Suprapubic skin (tissue), 4 donors: ENCODE measurements around the gene CLTB.

Experiments
- POLR2A ChIP-seq, 2 donors: fragments of 450-650 bp; IDR thresholded peaks; one replicate each; pipeline ENCODE4 v1.6.1; 2017; ENCODE audit warnings: antibody characterized with exemption in 2 of 2, mild to moderate bottlenecking in 2 of 2, moderate library complexity in 2 of 2
- POLR2AphosphoS5 ChIP-seq, 3 donors: sonication (generic); formaldehyde crosslinking; IDR thresholded peaks; one replicate each; pipeline ENCODE4 v1.6.1; 2017; ENCODE audit warnings: antibody characterized with exemption in 3 of 3
- TF ChIP-seq, protein P1 (sequence below), 2 donors: fragments of 200-600 bp in 1 of 2; fragments of 450-650 bp in 1 of 2; sonication (generic) in 1 of 2; IDR thresholded peaks; one replicate each; pipeline ENCODE4 v1.5.1; 2016 to 2019; ENCODE audit warnings: antibody characterized with exemption in 2 of 2, mild to moderate bottlenecking in 1 of 2, moderate library complexity in 1 of 2

DNA sequence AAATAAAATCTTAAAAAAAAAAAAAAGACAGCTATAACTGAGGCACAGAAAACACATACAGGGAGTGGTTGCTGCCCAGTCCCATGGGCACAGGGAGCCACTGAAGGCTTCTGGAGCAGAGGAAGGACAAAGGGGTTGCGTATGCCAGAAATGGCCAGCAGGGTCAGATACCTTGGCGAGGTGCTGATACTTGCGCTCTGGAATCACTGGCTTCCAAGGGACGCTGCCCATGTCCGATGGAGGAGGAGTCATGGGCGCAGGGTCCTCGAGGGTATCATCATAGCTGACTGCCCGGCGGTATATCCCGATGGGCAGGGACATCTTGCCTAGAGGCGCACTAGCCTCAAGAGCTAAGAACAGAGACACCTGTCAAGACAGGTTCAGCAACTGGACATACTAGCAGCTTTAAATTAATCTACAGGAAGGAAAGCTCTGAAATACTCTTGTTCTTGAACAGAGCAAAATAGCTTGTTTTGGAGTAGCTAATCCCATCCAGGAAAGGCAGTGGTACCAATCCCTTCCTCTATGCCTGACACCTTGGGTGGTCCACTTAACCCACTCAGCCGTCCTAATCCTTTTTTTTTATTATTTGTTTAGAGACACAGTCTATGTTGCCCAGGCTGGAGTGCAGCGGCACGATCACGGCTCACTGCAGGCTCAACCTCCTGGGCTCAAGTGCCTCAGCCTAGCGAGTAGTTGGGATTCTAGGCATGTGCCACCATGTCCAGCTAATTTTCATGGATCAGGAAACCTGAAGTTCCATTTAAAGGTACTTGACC lies 60.8 kb downstream of the CLTB start:
- TF ChIP-seq, protein P1, sequence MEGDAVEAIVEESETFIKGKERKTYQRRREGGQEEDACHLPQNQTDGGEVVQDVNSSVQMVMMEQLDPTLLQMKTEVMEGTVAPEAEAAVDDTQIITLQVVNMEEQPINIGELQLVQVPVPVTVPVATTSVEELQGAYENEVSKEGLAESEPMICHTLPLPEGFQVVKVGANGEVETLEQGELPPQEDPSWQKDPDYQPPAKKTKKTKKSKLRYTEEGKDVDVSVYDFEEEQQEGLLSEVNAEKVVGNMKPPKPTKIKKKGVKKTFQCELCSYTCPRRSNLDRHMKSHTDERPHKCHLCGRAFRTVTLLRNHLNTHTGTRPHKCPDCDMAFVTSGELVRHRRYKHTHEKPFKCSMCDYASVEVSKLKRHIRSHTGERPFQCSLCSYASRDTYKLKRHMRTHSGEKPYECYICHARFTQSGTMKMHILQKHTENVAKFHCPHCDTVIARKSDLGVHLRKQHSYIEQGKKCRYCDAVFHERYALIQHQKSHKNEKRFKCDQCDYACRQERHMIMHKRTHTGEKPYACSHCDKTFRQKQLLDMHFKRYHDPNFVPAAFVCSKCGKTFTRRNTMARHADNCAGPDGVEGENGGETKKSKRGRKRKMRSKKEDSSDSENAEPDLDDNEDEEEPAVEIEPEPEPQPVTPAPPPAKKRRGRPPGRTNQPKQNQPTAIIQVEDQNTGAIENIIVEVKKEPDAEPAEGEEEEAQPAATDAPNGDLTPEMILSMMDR (IDR thresholded peaks at IDR 0.05), result no peak
- TF ChIP-seq POLR2A (IDR thresholded peaks at IDR 0.05), result no peak
- no peak for TF ChIP-seq POLR2AphosphoS5 (IDR thresholded peaks at IDR 0.05)
